HG03354 (cell line): ENCODE results near the gene NIN.
"Not testable (repeated sequence)": the region's sequence is repeated elsewhere in the genome, so short reads cannot be mapped to it uniquely, and the experiment has no call there.

Experiments
- ATAC-seq: cut with Tn5 transposase; IDR thresholded peaks from one replicate; pipeline ENCODE4 v1.9.1; 2021; ENCODE audit warnings: mild to moderate bottlenecking; ENCODE audit not compliant: unreplicated experiment, poor library complexity, severe bottlenecking

NIN gene

DNA sequence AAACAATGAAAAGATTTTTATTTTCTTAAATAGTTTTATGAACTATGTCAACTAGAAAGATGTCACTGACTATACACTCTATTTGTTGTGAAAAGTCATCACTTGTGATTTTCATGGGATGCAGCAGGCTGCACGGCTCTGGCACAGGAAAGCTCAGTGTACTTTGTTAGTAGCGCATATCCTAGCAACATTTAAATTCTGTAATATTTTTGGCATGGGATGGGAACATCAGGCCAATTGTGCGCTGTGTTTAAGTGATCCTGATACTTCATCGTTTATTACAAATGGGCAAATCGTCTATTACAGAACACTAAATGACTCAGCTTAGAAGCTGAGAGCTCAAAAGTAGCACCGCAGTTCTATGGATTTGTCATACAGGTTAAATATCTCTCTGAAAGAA, 102.1 kb downstream of the NIN start:
- ATAC-seq: no peak

- ATAC-seq: no peak
Measured at GRCh38 chr14:50726372-50727107, 104.4 kb downstream of the NIN start.

DNA sequence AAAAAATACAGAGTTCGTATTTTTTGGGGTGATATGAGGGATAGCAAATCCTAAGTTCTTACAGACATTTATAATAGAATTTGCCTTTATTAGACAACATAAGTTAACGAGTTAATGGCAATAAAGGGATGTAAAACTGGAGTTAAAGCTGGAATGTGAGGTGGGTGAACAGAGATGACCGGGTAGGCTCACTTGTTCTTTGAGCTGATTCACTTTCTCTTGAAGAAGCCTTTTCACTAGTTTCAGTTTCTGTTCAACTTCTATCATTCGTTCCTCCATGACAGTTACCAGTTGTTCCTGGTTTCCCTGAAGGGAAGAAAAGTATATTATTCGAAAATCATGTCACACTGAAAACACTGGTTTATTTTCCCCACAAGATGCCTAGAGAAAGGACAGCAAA, 105.2 kb downstream of the NIN start:
- no peak for ATAC-seq

- ATAC-seq: no peak
Measured at GRCh38 chr14:50719911-50720759, 110.8 kb downstream of the NIN start.

- ATAC-seq: no peak
Measured at GRCh38 chr14:50718949-50719348, 112.0 kb downstream of the NIN start.

- no peak for ATAC-seq
Measured at GRCh38 chr14:50717811-50718210, 113.2 kb downstream of the NIN start.

DNA sequence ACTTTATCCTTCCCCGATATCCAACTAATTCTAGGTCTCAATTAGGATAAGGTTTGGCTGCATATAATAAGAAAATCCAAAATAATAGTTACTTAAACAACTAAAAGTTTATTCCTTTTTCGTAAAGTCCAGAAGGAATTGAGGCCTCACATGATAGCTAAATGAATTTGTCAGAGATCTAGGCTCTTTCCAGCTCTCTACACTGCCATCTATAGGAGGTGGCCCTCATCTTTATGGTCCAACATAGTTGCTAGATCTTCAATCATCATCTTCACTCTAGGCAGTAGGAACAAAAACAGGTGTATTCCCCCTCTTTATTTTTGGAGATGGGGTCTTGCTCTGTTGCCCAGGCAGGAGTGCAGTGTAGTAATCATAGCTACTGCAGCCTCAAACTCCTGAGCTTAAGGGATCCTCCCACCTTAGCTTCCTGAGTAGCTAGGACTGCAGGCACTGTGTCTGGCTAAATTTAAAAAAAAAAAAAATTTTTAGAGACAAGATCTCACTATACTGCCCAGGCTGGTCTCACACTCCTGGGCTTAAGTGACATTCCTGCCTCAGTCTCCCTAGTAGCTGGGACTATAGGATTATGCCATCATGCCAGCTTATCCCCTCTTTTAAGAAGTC, 116.4 kb downstream of the NIN start:
- ATAC-seq: no peak

DNA sequence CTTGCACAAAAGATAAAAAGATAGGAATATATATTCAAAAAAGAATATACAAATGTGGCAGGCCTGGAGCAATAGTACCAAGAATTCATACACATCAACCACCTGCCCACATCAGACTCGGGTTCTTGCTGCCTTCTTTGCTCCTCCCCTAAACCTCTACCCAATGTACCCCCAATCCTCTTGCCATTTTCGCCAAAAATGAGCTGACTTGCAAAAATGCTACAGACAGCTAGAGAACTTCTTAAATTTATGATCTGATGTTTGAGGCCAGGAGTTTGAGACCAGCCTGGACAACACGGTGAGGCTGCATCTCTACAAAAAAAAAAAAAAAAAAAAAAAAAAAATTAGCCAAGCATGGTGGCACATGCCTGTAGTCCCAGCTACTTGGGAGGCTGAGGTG, 119.9 kb downstream of the NIN start:
- no peak for ATAC-seq

DNA sequence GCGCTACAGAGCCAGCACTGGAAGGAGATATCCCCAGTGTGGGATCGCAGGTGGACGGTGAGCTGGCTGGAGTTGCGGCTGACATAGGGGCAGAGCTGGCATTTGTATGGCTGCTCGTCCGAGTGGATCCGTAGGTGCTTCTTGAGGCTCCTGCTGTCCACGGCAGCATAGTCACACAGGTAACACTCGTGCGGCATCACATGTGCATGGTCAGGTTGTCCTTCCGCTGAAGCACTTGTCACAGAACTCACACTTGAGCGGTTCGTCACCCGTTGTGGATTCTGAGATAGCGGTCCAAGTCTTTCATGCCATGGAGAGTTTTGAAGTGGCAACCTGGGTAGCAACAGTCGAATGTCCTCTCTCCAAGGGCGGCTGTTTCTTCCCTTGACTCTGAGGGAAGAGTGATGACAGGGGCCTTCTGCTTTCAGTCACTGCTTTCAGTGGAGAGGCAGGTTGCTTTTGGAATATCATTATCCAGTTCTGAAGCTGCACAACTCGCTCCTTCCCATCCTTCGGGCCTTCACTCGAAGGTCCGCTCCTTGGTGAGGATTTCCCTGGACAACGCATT, 125.9 kb downstream of the NIN start:
- no peak for ATAC-seq

GRCh38 chr14:50704454-50705010, 126.4 kb downstream of the NIN start:
- no peak for ATAC-seq

GRCh38 chr14:50697659-50698290, 133.2 kb downstream of the NIN start:
- ATAC-seq: no peak

DNA sequence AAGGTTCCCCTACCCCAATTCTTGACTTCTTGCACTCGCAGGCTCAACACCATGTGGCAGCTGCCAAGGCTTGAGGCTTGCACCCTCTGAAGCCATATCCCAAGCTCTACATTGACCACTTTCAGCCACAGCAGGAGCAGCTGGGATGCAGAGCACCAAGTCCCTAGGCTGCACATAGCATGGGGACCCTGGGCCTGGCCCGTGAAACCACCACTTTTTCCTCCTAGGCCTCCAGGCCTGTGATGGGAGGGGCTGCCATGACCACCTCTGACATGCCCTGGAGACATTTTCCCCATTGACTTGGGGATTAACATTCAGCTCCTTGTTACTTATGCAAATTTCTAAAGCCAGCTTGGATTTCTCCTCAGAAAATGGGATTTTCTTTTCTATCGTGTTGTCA, 136.7 kb downstream of the NIN start:
- ATAC-seq: not testable (repeated sequence)

GRCh38 chr14:50688875-50689274, 142.1 kb downstream of the NIN start:
- no peak for ATAC-seq

- ATAC-seq: no peak
Measured at GRCh38 chr14:50679674-50680073, 151.3 kb downstream of the NIN start.

GRCh38 chr14:50678163-50678562, 152.8 kb downstream of the NIN start:
- ATAC-seq: no peak

DNA sequence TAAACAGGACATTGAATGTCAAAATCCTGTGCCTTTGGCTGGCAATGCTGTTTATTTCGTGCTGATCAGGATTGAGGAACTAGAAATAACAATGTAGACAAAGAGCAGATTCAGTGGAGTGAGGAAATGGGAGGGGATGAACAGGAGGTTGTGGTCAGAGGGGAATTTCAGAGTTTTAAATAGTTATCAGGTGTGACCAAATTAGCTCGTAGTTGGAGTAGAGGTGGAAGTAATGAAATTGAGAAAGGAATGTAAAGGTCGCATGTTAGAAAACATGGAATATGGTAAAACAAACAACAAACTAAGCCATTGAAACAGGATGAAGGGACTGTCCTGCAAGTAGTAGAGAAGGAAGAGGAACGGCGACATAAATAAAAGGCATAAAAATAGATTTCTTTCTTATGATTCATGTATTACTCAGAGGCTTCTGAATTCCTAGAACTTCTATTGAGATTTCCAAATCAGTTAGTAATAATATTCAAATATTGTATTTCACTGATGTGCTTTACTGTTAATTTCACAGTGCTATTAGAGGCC, 153.4 kb downstream of the NIN start:
- no peak for ATAC-seq

- no peak for ATAC-seq
Measured at GRCh38 chr14:50676814-50677516, 154.0 kb downstream of the NIN start.

DNA sequence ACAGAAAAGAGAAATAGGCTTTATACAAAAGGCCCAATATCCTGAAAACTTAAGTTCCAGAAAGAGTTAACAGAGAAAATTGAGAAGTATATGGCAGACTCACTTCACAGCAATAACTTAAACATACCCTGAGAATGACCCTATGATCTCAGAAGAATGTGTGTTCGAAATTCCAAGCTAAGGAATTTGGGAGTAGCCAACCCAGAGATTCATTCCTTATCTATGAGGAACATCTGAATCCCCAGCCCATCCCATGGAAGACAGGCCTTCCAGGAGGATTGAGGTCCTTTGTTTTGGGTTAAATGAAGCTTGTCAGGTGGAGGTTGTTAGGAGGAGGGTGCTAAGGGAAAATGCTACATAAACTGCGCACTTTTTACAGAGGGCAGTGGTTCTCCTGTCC, 155.4 kb downstream of the NIN start:
- no peak for ATAC-seq

DNA sequence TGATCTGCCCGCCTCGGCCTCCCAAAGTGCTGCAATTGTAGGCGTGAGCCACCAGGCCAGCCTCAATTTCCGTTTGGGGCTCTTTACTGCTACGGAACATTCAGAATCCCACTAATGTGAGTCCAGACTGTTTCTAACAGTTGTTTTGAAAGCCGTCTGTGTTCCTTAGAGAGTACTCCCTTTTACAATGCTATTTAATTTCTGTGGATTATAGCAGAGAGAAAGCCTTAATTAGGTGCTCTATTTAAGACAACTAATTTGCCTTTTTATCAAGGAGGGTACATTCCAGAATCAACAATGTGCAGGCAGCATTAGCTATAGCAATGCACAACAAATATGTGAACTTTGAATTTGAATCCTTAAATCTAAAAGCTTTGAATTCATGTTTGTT, 160.1 kb downstream of the NIN start:
- no peak for ATAC-seq
